Stimulated activated CD4-positive, alpha-beta T cell treated with anti-CD3 and anti-CD28 coated beads, Interleukin-4, amount 100 ng/mL, for 1 hour (primary cell): ENCODE data around the gene HS3ST5.
"Not testable (repeated sequence)": the region's sequence is repeated elsewhere in the genome, so short reads cannot be mapped to it uniquely, and the experiment has no call there.

Experiments used
- DNase-seq: peaks from one replicate; pipeline ENCODE4 v3.0.0-alpha.2; 2020

The HS3ST5 gene

DNA sequence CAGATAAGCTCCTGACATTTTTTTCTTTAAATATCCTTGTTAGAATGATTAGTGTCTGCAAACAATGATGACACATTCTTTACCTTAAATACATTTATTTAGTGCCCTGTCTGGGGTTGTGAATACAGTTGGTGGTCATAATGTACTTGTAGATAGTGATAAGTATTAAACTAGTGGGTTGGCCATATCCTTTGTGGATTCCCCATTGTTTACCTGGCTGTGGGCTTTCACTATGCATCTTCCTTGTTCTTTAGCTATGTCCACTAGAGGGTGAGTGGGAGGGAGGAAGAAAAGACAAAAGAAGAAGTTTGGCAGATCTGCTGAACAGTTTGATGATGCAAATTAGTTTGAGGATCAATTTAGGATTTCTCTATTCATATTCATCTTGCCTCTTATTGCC lies 15.7 kb downstream of the HS3ST5 start:
- no peak for DNase-seq

DNA sequence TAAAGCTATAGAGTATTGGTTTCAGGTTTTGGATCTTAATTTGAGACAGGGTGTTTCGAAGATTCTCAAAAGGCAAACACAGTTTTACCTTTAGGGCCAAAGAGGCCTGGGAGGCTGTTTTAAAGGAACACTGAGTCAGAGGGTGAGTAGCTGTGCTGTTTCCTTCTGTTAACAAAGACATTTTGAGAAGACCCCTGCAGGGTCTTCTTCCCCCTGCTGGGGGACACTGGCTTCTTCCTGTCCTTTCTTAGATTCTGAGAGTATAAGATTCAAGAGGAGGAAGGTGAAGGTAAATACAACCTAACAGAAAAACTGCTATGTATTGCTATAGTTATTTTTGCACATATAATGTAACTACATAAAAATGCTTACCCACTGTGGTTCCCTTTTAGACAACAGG lies 19.0 kb downstream of the HS3ST5 start:
- no peak for DNase-seq

DNA sequence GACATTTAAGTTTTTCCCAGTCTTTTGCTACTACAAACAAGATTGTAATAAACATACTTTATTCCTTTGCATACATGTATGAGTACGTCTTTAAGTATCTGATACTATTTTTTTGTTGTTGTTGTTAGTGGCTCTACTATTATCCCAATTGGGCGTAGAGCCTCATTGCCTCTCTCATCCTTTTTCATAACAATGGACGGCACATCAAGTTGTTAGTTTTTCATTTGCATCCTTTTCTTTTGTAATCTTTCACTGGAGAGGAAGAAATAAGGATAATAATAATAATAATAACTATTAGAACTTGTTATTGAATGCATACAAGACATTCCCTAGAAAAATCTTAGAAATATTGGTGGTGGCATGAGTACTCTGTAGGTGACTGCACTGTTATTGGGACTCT lies 23.1 kb downstream of the HS3ST5 start:
- no peak for DNase-seq

DNA sequence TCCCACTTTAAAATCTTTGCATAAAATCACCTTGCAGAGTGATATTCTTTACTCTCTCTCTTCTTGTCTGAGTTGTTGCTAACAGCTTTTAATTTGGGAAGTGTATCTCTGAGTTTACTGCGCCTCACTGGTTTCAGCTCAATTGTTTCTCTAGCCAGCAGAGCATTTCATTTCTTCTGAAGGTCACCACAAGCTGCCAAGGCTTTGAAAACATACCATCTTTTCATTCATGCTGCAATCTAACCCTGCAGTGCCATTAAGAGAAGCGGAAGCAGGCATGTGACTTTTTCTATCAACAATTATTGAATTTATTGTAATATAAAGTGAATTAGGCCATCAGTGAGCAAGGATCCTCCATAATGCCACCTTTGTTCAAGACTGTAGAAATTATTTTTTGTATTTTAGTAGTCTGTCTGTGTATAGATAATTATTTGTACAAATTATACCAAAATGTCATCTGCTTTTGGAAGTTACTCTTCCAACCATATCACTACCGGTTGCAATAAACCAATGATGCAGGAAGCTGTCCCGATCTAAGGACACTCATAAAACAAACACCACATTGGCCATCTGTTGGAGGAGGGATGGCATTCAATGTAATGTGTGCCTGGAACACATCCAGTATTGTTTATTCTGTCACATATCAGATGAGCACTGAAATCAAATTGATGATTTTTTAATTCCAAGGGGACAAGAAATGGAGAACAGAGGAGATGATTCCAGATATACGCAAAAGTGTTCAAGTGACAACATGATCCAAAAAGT lies 26.8 kb downstream of the HS3ST5 start:
- DNase-seq: no peak

DNA sequence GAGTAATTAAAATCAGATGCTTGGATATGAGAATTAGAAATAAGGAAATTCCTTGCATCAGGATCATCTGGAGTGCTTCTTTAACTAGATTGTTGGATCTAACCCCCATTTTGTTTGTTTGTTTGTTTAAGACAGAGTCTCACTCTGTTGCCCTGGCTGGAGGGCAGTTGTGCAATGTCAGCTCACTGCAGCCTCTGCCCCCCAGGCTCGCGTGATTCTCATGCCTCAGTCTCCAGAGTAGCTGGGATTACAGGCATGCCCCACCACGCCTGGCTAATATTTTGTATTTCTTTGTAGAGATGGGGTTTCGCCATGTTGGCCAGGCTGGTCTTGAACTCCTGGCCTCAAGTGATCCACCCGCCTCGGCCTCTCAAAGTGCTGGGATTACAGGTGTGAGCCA lies 29.0 kb downstream of the HS3ST5 start:
- DNase-seq: not testable (repeated sequence)

DNA sequence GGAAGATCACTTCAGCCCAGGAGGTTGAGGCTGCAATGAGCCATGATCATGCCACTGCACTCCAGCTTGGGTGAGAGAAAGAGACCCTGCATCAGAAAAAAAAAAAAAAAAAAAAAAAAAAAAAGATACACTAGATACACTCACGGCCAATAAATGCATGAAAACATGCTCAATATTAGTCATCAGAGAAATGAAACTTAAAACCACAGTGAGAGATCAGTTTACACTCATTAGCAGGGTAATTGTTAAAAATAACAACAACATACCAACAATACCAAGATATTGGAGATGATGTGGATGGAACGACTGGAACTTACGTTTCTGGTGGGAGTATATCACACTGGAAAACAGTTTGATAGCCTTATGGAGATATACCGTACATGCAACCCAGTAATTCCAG lies 29.9 kb downstream of the HS3ST5 start:
- no peak for DNase-seq

DNA sequence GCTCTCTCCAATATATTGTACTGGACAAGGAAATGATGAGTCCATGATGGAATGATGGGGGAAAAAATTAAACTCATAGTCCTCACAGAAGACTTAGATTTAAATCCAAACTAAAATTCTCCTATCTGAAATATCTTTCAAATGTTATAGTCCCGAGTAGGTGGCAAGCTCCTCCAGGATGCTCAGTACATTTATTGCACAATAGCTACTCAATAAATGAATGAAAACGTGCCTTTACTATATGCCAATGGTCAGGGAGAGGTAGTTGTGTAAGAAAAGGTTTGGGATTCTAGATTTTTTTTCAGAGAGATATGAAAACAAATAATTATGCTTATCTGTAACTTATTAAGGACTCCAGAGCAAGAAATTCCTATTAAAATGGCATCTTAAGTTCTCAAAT lies 32.8 kb downstream of the HS3ST5 start:
- DNase-seq: no peak

DNA sequence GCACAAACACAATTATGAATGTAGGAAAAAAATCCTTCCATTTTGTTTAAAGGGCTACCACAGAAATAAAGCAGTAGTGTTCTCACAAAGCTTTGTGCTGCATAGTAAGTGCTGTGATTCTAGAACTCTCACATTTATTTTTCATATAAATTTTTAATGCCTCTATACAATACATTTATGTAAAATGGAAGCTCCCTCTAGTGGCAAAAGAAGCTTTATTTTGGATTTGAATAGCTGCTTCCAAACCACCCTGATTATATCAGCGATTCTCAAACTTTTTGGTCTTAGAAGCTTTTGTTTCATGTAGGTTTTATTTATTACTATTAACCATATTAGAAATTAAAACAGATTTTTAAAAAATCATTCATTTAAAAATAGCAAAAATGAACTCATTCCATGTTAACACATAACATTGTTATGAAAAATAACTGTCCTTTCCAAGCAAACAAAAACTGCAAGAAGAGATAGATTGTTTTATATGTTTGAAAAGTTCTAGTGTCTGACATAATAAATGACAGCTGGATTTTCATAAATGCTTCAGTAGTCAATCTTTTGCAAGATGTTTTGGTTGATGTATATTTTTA lies 38.4 kb downstream of the HS3ST5 start:
- no peak for DNase-seq

DNA sequence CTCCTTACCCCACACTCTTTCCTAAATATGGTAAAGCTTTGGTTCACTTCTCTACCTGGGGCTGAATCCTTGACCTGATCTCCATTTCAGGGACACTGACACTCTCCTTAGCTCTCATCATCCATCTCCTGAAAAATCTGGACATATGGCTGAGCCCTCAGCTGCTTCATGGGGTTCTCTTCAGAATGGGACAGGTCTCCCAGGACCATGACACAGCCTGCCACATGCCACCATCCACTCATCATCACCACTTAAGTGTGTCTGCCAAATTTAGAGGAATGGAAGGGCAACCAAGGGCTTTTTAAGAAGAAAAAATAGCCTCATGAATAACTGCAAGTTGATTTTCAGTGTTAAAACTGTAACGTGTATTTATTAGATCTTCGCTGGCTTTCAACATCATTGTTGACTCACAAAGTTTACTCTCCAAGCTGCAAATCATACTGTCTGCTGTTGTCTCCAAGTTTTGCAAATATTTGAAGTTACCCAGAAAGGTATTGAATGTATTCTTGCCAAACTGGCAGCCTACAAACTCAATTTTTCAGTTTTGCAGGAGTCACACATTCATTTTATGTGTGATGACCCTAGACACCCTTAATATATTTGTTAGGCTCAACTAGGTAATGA lies 41.1 kb downstream of the HS3ST5 start:
- no peak for DNase-seq

DNA sequence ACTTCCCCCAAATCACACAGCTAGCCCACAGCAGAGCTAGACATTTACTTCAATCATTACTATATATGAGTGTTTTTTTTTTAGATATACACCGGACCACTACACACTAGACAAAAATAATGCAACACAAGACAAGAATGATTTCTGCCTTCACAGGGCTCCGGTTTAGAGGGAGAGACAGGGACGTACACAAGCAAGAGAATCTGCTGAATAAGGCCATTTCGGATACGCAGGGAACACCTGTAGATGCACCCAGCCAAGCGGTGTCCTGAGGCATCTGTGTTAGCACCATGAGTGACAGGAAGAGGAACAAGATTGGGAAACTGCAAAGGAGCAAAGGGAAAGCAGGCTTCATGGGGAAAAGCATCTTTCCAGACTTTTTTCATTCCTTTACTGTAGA lies 45.7 kb downstream of the HS3ST5 start:
- no peak for DNase-seq

DNA sequence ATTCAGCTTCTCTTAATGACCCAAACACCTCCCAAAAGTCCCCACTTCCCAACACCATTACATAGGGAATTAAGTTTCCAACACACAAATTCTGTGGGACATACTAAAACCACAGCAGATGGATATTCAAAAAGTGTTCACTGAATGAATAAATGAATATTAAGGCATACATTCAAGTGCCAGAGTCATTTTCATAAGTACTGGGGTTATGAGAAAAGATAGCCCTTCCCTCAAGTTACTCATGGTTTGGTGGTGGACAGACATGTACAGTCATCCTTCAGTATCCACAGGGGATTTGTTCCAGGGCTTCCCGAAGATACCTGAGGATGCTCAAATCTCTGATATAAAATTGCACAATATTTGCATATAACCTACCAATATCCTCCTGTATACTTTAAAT lies 50.4 kb downstream of the HS3ST5 start:
- no peak for DNase-seq

DNA sequence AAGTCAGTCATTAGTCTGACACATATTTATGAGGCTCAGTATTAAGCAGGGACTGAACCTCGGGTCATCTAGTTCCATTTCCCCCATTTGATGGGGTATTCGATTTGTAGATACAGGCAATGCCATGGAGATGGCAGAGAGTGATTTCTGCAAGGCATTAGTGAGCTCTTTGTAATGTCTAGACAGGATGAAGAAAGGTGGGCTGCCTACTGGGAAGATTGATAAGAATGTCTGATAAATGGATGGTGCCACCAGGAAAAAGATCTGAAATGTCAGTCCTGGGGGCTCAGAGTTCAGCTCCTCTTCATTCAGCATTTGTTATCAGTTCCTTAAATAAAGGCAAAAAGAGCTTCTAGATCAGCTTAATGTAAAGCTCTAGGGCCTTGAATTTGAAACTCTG lies 51.4 kb downstream of the HS3ST5 start:
- no peak for DNase-seq

DNA sequence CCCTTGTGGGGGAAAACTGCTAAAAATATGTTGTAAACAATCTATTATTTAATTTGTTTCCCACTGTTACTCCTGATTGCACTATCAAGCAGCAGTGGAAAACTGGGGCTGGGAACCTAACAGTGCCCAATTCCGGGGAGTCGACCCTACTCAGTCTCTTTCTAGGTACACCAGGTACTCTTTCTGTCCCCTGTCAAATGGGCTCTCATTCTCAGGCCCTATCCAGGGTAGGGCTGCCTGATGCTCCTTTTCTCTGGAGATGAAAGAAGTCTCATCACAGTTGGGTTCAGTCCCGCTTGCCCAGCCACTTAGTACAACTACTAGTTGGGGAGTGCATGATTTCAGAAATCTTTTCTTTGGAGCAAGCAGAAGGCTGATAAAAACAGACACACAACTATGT lies 52.0 kb downstream of the HS3ST5 start:
- DNase-seq: no peak

DNA sequence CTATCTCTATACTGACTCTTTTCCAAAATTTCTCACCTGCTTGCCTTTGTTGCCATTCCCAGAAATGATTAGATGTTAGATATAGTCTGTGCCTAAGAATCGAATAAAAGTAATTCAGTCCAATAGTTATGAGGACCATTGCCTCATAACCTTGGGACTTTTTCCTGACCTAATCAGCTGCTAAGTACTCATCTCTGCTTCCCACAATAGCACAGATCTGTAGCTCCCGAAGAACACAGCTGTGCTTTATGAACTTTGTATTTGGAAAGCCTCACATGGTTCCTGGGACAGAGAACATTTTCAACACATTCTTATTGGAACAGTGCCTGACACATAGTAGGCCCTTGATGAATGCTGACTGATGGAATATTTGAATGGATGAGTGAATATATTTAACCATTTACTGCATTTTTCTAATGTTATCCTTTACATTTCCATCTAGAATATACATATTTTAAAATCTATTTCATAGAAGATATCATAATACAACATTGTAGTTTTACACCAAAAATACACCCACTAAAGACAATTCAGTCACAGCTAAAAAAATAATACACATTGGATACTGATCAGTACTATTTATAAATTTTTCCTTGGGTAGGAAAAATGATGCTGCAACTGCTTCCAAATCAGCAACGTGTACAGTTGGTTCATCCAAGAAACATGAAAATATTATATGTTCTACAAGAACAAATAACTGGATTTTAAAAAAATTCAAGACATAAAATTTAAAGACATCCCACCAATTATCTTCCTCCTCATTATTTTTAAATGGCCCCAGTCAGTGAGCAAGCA lies 53.9 kb downstream of the HS3ST5 start:
- DNase-seq: no peak

DNA sequence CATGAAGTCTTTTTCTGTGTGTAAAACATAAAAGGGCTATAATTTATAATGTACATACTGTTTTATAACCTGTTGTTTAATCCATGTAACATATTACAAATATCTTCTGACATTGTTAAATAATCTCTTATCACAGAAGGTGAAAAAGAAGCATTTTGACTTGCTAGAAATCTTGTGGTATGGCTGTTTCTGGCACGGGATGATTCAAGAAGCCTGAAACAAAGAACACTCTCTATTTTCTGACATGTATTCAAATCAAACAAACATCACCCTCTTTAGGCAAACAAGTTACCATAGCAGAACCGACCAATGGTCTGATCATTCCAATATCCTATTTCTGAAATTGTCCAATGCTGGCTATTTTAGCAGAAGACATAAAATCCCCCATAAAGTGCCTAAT lies 55.4 kb downstream of the HS3ST5 start:
- DNase-seq: no peak

DNA sequence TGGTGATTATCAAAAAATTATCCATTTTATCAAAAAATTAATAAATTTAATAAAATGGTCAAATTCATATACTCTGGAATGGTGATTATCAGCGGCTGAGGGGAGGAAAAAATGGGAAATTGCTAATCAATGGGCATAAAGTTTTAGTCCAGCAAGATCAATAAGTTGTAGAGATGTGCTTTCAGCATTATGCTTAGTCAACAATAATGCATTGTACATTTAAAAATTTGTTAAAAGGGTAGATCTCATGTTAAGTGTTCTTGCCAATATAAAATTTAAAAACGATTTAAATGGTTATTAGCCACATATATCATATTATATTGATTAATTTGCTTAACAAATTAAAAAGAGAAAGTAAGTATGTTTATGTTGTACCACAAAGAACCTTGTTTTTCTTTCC lies 56.6 kb downstream of the HS3ST5 start:
- no peak for DNase-seq

DNA sequence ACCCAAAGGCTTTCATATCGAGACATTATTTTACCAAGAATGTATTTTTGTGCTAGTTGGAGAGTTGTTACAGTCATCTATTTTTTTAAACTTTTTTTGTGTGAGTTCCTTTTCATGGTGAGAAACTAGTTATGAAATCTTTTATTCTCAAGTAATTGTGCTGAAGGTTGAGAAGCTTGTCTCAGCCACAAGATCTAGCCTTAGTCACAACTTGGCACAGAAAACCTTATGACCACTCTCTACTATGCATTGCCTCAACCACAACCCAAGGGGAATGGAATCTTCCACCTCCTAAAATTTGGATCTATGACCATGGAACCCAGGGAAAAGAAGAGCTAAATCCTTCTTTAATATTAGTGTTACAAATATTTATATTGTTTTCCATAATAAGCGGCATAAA lies 58.5 kb downstream of the HS3ST5 start:
- no peak for DNase-seq

DNA sequence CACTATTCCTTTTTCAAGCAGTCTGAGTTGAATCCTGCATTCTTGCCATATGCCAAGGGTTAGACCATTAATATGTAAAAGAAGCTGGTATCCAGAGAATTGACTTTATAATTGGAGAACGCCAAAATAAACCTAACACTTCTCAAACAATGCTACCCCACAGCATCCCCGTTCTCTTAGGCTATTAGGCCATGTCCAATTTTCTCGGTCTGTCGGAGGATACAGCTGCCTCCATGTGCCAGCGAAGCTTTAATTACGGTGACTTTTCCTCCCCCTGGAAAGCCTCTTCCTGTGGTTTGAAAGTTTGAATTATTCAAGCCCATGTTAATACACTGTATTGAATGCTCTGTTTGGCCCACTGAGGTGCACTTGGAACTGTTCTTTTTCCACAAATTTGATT lies 60.5 kb downstream of the HS3ST5 start:
- DNase-seq: no peak

DNA sequence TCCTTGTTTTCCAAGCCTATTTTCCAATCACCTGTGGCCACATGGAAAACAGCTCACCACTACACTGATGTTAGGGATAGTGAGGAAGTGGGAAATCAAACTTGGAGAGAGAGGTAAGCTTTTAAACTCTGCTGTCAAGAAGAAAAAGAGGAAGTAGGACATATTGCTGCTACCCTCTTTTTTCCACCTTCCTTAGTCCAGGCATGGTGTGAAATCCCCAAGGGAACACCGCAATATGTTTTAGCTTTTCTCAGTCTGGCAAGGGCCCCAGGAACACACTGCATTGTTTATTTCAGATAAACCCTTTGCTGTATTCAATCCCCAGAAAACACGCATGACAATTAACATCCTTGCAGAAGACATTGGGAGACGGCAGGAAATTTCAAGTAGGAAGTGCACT lies 61.3 kb downstream of the HS3ST5 start:
- no peak for DNase-seq

DNA sequence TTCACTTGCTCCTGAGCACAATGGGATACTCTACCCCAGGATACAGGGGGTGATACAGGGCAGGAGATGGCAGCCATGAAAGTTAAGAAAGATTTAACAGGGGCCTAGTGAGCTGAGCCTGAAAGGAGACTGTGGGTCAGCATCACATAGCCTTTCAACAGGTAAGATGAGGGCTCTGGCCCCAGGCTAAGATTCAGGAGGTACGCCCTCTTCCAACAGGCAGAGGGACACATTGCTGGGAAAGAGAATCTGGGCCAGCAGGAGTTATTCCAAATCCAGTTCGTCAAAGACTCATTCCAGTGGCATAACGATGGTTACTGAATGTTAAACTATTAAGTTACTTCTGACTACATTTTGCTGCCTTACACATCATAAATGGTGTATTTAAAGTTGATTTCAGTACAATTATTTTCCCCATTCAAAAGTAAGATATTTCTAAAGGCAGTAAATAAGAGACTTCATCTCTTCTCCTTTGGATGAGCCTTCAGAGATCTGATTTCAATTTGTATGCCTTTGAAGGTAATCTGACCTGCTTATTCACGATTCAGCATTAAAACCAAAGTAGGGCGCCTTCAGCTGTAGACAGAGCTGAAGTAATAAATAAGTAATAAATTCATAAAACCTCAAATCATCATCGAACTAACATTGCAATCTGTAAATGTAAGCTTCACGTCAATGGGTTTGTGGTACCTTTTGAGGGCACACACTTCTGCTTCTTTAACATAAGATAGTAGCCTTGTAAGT lies 62.4 kb downstream of the HS3ST5 start:
- no peak for DNase-seq

DNA sequence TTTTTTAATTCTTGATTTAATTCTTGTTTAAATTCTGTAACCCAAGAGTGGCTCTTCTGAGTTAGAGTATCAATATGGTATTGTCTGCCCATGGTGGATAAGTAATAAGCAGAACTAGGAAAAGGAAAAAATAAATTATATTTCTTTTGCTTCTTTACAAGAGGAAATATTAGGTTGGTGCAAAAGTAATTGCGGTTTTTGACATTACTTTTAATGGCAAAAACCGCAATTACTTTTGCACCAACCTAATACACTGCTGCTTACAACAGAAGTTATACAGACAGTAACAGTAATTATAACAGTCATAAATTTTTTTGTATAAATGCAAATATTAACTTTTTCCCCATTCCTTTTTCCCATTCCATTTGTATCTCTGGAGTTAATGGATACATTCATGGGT lies 65.6 kb downstream of the HS3ST5 start:
- DNase-seq: no peak

DNA sequence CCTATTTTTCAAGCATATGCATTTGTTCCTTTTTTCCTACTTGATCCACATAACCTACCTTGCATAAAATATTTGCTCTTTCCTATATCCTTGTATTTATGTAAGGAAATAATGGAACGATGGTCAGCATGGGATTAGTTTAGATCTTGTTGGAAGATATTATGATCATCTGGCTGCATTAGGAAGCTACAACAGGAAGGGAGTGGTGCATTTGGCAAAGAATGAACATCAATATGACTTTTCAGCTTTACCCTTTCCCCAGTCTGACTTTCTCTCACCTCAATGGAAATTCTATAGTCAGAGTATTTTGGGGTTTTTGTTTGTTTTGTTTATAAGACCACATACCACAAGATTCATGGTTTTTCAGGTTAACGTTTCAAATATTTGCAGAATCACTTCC lies 66.0 kb downstream of the HS3ST5 start:
- no peak for DNase-seq

DNA sequence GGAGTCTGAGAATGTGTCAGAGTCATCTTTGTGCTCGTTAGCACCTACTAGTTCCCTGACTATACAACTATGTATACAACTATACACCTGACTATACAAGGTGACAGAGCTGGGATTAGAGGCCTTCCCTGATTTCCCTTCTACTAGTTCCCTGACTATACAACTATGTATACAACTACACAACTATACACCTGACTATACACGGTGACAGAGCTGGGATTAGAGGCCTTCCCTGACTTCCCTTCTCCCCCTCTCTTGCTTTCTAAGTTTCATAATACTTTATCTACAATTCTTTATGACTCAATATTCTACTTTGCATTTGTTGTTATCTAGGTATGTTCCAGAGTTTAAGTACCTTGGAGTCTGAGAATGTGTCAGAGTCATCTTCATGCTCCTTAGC lies 68.0 kb downstream of the HS3ST5 start:
- no peak for DNase-seq
